Fibroblast of gingiva (primary cell): ENCODE data around the gene SLC25A51.
"Not testable (repeated sequence)": the region's sequence is repeated elsewhere in the genome, so short reads cannot be mapped to it uniquely, and the experiment has no call there.

Source experiments
- DNase-seq: peaks from one replicate; pipeline ENCODE4 v3.0.0-alpha.2; 2011; ENCODE audit warnings: low read depth

SLC25A51 gene

GRCh38 chr9:37902796-37903646, 906 bp downstream of the SLC25A51 start:
- DNase-seq = peak; percentile 48

- DNase-seq = no peak
Measured at GRCh38 chr9:37902131-37902530, 1.8 kb downstream of the SLC25A51 start.

GRCh38 chr9:37899041-37899440, 4.9 kb downstream of the SLC25A51 start:
- DNase-seq = peak; percentile 48

- DNase-seq = no peak
Measured at GRCh38 chr9:37897665-37898064, 6.3 kb downstream of the SLC25A51 start.

GRCh38 chr9:37892063-37892462, 11.9 kb downstream of the SLC25A51 start:
- no peak for DNase-seq

GRCh38 chr9:37891042-37891441, 12.9 kb downstream of the SLC25A51 start:
- not testable (repeated sequence) for DNase-seq

- DNase-seq = no peak
Measured at GRCh38 chr9:37889536-37889935, 14.4 kb downstream of the SLC25A51 start.

- peak; percentile 76 for DNase-seq
Measured at GRCh38 chr9:37887977-37888583, 15.8 kb downstream of the SLC25A51 start.

GRCh38 chr9:37880916-37881479, 22.9 kb downstream of the SLC25A51 start:
- DNase-seq = no peak

- no peak for DNase-seq
Measured at GRCh38 chr9:37876376-37876775, 27.6 kb downstream of the SLC25A51 start.

- no peak for DNase-seq
Measured at GRCh38 chr9:37873955-37874354, 30.0 kb downstream of the SLC25A51 start.

- no peak for DNase-seq
Measured at GRCh38 chr9:37870799-37871176, 33.1 kb downstream of the SLC25A51 start.

- no peak for DNase-seq
Measured at GRCh38 chr9:37870081-37870798, 33.7 kb downstream of the SLC25A51 start.

GRCh38 chr9:37862530-37862929, 41.4 kb downstream of the SLC25A51 start:
- no peak for DNase-seq

- peak; percentile 6 for DNase-seq
Measured at GRCh38 chr9:37859043-37859442, 44.9 kb downstream of the SLC25A51 start.

GRCh38 chr9:37856551-37856950, 47.4 kb downstream of the SLC25A51 start:
- no peak for DNase-seq

GRCh38 chr9:37852222-37852621, 51.7 kb downstream of the SLC25A51 start:
- DNase-seq = no peak

GRCh38 chr9:37840560-37841194, 63.2 kb downstream of the SLC25A51 start:
- peak; percentile 18 for DNase-seq

- peak; percentile 12 for DNase-seq
Measured at GRCh38 chr9:37839496-37840461, 64.1 kb downstream of the SLC25A51 start.
